K562 (cell line): ENCODE results near the gene NPNT. TPM values are rescaled to one million over a fixed set of nuclear protein-coding genes. Genes with fewer than 3 reads are reported as not detected.

Experiments
- ATAC-seq: fragments of 200-7000 bp; cut with Tn5 transposase; 3 replicates; pipeline ENCODE4 v1.9.1; 2020; ENCODE audit warnings: moderate library complexity
- BruUV-seq: library from RNA; stranded (reverse); fragments of 400-500 nt; replicated peaks from 2 replicates; lab custom pipeline; 2021; lab: Mats Ljungman, UMichigan
- CTCF ChIA-PET: fragments of 300-600 bp; formaldehyde crosslinking; extraction: SDS; loops from one replicate; lab custom pipeline; 2021; ENCODE audit warnings: low intra/inter-chr PET ratio; lab: Yijun Ruan, JAX
- POLR2A ChIA-PET: fragments of 300-600, 350-650 bp; sonication (Branson Sonifier 250); formaldehyde crosslinking; extraction: SDS; loops from one replicate; lab custom pipeline; 2021; ENCODE audit warnings: antibody characterized with exemption, inconsistent platforms; lab: Yijun Ruan, JAX
- DNase-seq, 4 experiments: peaks; one replicate each; pipeline versions ENCODE4 v3.0.0 to v3.0.0-alpha.2; 2011 to 2018; ENCODE audit warnings: low spot score in 3 of 4, mixed read lengths in 3 of 4; ENCODE audit errors: extremely low read depth in 1 of 4
- FAIRE-seq: peaks from 2 replicates; lab custom pipeline; 2011; peaks lifted over from hg19 to GRCh38; lab: Jason Lieb, UNC
- H2AFZ ChIP-seq: 2 replicates; pipeline ENCODE4 v1.6.0; 2011; ENCODE audit warnings: low read depth, low read length, control low read depth, inconsistent platforms
- H3K27ac ChIP-seq: fragments of 200-600 bp; 3 replicates; pipeline ENCODE4 v1.8.0; 2011; ENCODE audit warnings: low read depth, mild to moderate bottlenecking, control low read depth, inconsistent platforms, low read length, moderate library complexity, mixed read lengths; ENCODE audit errors: extremely low read depth
- H3K27me3 ChIP-seq, 2 experiments: fragments of 300-600 bp in 1 of 2; 2 replicates in 1 of 2; 3 replicates in 1 of 2; pipeline versions ENCODE4 v1.6.0 to v1.8.0; 2011; ENCODE audit warnings: inconsistent platforms in 2 of 2, low read length in 2 of 2, mild to moderate bottlenecking in 1 of 2, mixed read lengths in 1 of 2, moderate library complexity in 1 of 2; ENCODE audit not compliant: control insufficient read depth in 2 of 2, insufficient read depth in 2 of 2
- H3K36me3 ChIP-seq: fragments of 300-600 bp; 3 replicates; pipeline ENCODE4 v1.8.0; 2011; ENCODE audit warnings: mild to moderate bottlenecking, low read length, inconsistent platforms; ENCODE audit not compliant: control insufficient read depth, insufficient read depth
- H3K4me1 ChIP-seq, 2 experiments: fragments of 200-600 bp in 1 of 2; replicated peaks in 1 of 2; 2 replicates in 1 of 2; 3 replicates in 1 of 2; pipeline versions ENCODE4 v1.5.1 to v1.8.0; 2011; ENCODE audit warnings: inconsistent platforms in 2 of 2, low read length in 2 of 2, mild to moderate bottlenecking in 1 of 2, mixed read lengths in 1 of 2, moderate library complexity in 1 of 2; ENCODE audit not compliant: control insufficient read depth in 2 of 2, insufficient read depth in 2 of 2
- H3K4me2 ChIP-seq: 2 replicates; pipeline ENCODE4 v1.6.1; 2011; ENCODE audit warnings: low read length, control low read depth, inconsistent platforms, mixed read lengths; ENCODE audit not compliant: insufficient read depth
- H3K4me3 ChIP-seq: fragments of 200-600 bp; sonication (generic), shearing (Covaris generic); 2 replicates; pipeline ENCODE4 v1.5.1; 2016; ENCODE audit warnings: control low read depth, inconsistent platforms
- H3K79me2 ChIP-seq: fragments of 200-600 bp; 3 replicates; pipeline ENCODE4 v1.8.0; 2011; ENCODE audit warnings: low read length, inconsistent platforms; ENCODE audit not compliant: control insufficient read depth, insufficient read depth
- H3K9ac ChIP-seq, 2 experiments: 2 replicates each; pipeline versions ENCODE4 v1.6.0 to v1.6.1; 2011; ENCODE audit warnings: low read depth in 2 of 2, low read length in 2 of 2, control low read depth in 1 of 2, inconsistent platforms in 1 of 2, mild to moderate bottlenecking in 1 of 2, mixed read lengths in 1 of 2; ENCODE audit not compliant: insufficient read depth in 1 of 2
- H3K9me1 ChIP-seq: one replicate; pipeline ENCODE4 v1.6.0; 2011; ENCODE audit warnings: inconsistent platforms, mild to moderate bottlenecking, low read length, moderate library complexity; ENCODE audit not compliant: control insufficient read depth, insufficient read depth
- H3K9me3 ChIP-seq: replicated peaks from 2 replicates; pipeline ENCODE4 v1.5.1; 2011; ENCODE audit warnings: low read depth, low read length, inconsistent platforms; ENCODE audit not compliant: control insufficient read depth, insufficient read depth
- H4K20me1 ChIP-seq: replicated peaks from 2 replicates; pipeline ENCODE4 v1.6.1; 2011; ENCODE audit warnings: low read length, inconsistent platforms, mixed read lengths; ENCODE audit not compliant: control insufficient read depth, insufficient read depth
- MTA1 ChIP-seq: fragments of 450-650 bp; IDR thresholded peaks from 2 replicates; pipeline ENCODE4 v1.6.1; 2017; ENCODE audit warnings: borderline replicate concordance
- NFIC ChIP-seq: fragments of 450-650 bp; IDR thresholded peaks from 2 replicates; pipeline ENCODE4 v1.6.1; 2017; ENCODE audit warnings: mild to moderate bottlenecking, inconsistent platforms
- SFPQ ChIP-seq: fragments of 200-400 bp; formaldehyde crosslinking; IDR thresholded peaks from 2 replicates; pipeline ENCODE4 v1.6.1; 2017; ENCODE audit warnings: mild to moderate bottlenecking, low read depth, low read length, moderate library complexity
- SRSF3 ChIP-seq: fragments of 200-400 bp; formaldehyde crosslinking; IDR thresholded peaks from 2 replicates; pipeline ENCODE4 v1.6.1; 2016; ENCODE audit warnings: mild to moderate bottlenecking, low read length, moderate library complexity; ENCODE audit not compliant: insufficient read depth
- SRSF7 ChIP-seq: fragments of 200-400 bp; formaldehyde crosslinking; optimal IDR thresholded peaks from 2 replicates; pipeline ENCODE3; 2017; ENCODE audit warnings: mild to moderate bottlenecking, low read depth, low read length
- ZBED1 ChIP-seq: IDR thresholded peaks from 2 replicates; pipeline ENCODE4 v1.6.1; 2014
- WGBS: fragments of 100-300 bp; shearing (Covaris generic); methylation state at CpG from one replicate; pipeline ENCODE4 v1.1.6; 2016; ENCODE audit warnings: low coverage, mixed read lengths; ENCODE audit not compliant: insufficient coverage; ENCODE audit errors: missing lambda C conversion rate; 5-methylcytosine and 5-hydroxymethylcytosine counted together
- in situ Hi-C: fragments of 300-500 bp; cut with MboI; formaldehyde crosslinking; loops from 4 replicates; pipeline ENCODE4 v1.15.0; 2018; ENCODE audit warnings: inconsistent platforms, mixed read lengths
- intact Hi-C: fragments of 100-400 bp; cut with micrococcal nuclease; formaldehyde crosslinking; loops from 2 replicates; pipeline ENCODE4 v1.14.2; 2022
- polyA plus RNA-seq, 8 experiments: library from polyadenylated mRNA; depleted of rRNA in 4 of 8; stranded (reverse) in 5 of 8; unstranded in 3 of 8; fragments of >200 nt; fragmentation: Nextera tagmentation in 2 of 8; fragmentation: Illumina TruSeq in 1 of 8; extraction: Ambion mirVana in 2 of 8; extraction: Trizol in 1 of 8; gene quantifications; 2 replicates each; pipeline versions ENCODE4 v1.2.1 to v1.2.3, GENCODE V29; 2011 to 2014; ENCODE audit warnings: inconsistent platforms in 1 of 8, missing spikeins in 1 of 8
- total RNA-seq, 7 experiments: library from RNA; depleted of rRNA in 6 of 7; stranded (reverse); fragments of >200 nt in 6 of 7; fragmentation: Illumina TruSeq in 2 of 7; extraction: Trizol in 2 of 7; gene quantifications; 2 replicates each; pipeline versions ENCODE4 v1.2.1 to v1.2.3, GENCODE V29; 2011 to 2021; ENCODE audit warnings: low replicate concordance in 1 of 7
- TF ChIP-seq, protein P1 (sequence below): fragments of 250-450 bp; sonication (Bioruptor Pico); IDR thresholded peaks from 2 replicates; pipeline ENCODE4 v1.5.1; 2021; ENCODE audit warnings: mild to moderate bottlenecking

NPNT gene
- total and polyA plus RNA-seq, 9 of the 15 experiments (the other 6 are each of a cell fraction or from before 2014, with no cell fraction given): 0.22 TPM; not detected in 8

- TF ChIP-seq SFPQ (no peak), ZBED1 (no peak)
- TF ChIP-seq, protein P1, sequence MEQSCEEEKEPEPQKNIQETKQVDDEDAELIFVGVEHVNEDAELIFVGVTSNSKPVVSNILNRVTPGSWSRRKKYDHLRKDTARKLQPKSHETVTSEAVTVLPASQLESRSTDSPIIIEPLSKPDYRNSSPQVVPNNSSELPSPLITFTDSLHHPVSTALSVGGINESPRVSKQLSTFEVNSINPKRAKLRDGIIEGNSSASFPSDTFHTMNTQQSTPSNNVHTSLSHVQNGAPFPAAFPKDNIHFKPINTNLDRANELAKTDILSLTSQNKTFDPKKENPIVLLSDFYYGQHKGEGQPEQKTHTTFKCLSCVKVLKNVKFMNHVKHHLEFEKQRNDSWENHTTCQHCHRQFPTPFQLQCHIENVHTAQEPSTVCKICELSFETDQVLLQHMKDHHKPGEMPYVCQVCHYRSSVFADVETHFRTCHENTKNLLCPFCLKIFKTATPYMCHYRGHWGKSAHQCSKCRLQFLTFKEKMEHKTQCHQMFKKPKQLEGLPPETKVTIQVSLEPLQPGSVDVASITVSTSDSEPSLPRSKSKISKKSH: no peak
Measured at GRCh38 chr4:105989485-105990242, 94.4 kb downstream of the NPNT start (continued).

DNA sequence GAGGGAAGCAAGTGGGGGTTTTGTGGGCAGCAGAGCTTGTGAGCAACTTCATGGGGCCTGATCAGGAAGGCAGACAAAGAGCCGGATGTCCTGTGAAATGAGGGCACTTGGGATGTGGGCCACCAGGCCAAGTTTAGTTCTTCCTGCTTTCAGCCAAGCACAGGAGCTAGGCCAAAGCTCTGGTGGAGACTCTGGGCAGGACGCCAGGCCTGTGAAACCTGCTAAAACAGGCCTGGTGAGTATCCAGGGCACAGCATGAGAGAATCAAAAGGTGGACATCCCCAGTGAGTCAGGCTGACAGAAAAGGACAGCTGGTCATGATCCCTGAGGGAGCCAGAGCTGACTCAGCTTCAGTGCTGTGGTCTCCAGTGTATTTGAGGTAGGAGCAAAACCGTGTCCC lies 95.7 kb downstream of the NPNT start:
- ATAC-seq (peak; percentile 35; the same call in 2 of the 3 replicates), DNase-seq (no peak), FAIRE-seq (no peak)
- Histone ChIP-seq H3K4me1 (peaks cover 0 to 3% of the 10 kb centered on the region in 2 experiments; a peak in 2 of 5 replicates), H4K20me1 (no peaks in the 10 kb centered on the region), H3K36me3 (no peaks in the 10 kb centered on the region), H3K27ac (no peak overlapping the region), H3K9me1 (no peaks in the 10 kb centered on the region), H3K9ac (no peak overlapping the region), H3K27me3 (no peaks in the 10 kb centered on the region; a peak in 1 of 5 replicates), H3K79me2 (no peaks in the 10 kb centered on the region), H2AFZ (no peak overlapping the region; the same call in 1 of the 2 replicates), H3K9me3 (no peaks in the 10 kb centered on the region), H3K4me2 (no peak overlapping the region), H3K4me3 (no peak overlapping the region)
- WGBS: 0% methylated on average over 3 of the region's 3 CpGs
- intact Hi-C loops: no loop called here
- TF ChIP-seq SRSF7 (no peak), MTA1 (no peak), SRSF3 (no peak), NFIC (peak; percentile 40)
- in situ Hi-C loops: no loop called here
- no TSS peak for BruUV-seq
- ChIA-PET POLR2A (no interaction called here), CTCF (no interaction called here)
